NCI-H82 treated with DMSO at 0.1 percent for 48 hours (cell line): Measurements from ENCODE around the gene IRF3.

Source experiments
- DNase-seq: peaks from one replicate; lab custom pipeline; 2025; ENCODE audit not compliant: unreplicated experiment; lab: John Stamatoyannopoulos, UW

The IRF3 gene

GRCh38 chr19:49672131-49672919, 6.7 kb upstream of the IRF3 start:
- DNase-seq, result peak; percentile 92

GRCh38 chr19:49669516-49669915, 3.9 kb upstream of the IRF3 start:
- DNase-seq, result no peak

DNA sequence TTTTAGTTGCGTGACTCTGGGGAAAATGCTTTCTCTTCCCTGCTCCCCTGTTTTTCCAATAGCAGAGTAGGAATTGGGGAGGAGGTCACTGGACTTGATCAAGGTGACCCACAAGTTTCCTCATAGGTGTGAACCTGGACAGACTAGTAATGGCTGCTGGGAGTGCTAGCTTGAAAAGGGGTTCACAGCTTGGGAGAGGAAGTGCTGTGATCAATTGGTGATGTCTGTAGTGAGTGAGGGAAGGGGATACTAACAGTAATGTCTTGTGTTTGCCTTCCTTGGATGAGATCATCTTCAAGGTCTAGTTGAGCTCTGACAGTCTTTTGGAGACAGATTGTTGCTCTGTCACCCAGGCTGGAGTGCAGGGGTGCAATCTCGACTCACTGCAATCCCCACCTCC, 1.8 kb upstream of the IRF3 start:
- DNase-seq, result no peak

- no peak for DNase-seq
Measured at GRCh38 chr19:49666120-49666444, 425 bp upstream of the IRF3 start.

GRCh38 chr19:49665036-49665350, 664 bp downstream of the IRF3 start:
- no peak for DNase-seq

GRCh38 chr19:49664171-49665035, 1.3 kb downstream of the IRF3 start:
- DNase-seq, result peak; percentile 73

- no peak for DNase-seq
Measured at GRCh38 chr19:49663224-49663623, 2.4 kb downstream of the IRF3 start.

DNA sequence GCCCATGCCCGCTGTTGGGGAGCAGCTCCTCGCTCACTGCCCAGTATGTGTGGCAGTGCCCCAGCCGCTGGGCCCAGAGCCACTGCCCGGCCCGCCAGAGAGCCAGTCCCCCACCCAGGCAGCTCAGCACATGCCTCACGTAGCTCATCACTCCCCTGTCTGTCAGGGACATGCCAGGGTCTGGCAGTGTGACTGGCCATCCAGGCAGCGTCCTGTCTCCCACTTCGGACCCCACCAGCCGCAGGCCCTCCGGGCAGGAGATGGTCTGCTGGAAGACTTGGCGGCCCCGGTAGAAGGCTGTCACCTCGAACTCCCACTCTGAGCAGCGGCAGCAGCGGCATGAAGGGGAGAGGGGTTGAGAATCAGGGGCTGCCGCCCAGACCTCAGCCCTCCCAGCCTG, 3.6 kb downstream of the IRF3 start:
- DNase-seq, result no peak

DNA sequence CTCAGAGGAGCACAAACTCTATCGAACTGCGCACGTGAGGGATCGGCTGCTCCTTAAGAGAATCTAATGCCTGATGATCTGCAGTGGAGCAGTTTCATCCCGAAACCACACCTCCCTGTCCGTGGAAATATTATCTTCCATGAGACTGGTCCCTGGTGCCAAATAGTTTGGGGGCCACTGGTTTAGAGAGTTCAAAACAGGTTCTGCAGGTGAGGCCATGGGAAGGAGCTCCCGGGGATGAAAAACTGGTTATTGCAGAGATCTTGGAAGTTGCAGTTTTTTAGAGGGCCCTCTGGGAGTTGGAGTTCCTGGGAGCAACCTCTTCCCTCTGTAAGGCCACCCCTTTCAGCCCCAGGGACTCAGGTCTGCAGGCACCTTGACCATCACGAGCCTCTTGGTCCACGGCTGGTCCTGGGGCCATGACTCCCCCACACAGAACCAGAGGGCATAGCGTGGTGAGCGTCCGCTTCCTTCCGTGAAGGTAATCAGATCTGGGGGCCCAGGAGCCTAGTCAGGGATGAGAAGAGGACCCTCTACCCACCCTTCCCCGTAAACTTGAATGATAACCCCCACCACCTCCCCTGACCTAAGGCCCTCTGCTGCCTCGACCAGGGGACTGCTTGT, 5.2 kb downstream of the IRF3 start:
- no peak for DNase-seq

- no peak for DNase-seq
Measured at GRCh38 chr19:49658566-49659442, 6.9 kb downstream of the IRF3 start.

DNA sequence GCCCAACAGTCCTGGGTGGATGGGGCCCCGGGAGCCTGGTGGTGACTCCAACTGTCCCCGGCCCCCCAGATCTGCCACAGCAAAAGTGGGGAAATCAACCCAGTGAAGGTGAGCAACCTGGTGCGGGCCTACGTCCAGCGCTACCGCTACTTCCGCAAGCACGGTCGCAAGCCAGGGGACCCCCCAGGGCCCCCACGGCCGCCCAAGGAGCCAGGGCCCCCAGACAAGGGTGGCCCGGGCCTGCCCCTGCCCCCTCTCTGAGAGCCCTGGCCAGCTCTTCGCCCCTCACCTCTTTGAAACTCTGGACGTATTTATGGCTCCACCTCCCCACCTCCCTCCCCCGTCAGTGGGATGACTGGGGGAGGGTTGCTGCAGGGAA, 7.5 kb downstream of the IRF3 start:
- no peak for DNase-seq

DNA sequence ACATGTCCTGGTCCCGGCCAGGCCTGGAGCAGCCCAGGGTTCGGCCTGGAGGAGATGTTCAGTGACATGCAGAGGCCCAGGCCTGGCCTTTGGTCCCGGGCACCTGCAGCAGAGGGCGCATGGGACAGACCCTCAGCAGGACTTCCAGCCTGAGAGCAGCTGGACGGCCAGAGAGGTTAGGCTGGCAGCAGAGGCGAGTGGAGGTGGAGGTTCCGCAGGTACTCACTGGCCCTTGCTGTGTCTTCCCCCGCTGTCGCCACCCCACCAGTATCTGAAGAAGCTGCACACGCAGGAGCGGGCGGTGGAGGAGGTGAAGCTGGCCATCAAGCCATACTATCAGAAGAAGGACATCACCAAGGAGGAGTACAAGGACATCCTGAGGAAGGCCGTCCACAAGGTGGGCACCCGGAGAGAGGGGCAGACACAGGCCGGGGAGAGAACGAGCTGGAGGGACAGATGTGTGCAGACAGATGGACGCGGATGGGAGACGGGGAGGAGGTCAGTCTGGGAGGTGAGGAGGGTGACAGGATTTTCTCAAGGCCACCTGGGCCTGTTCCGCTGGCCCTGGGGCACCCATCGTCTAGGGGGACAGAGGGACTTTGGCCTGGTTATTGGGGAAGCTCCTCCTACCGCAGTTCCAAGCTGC, 8.0 kb downstream of the IRF3 start:
- DNase-seq, result no peak

GRCh38 chr19:49656456-49657109, 9.1 kb downstream of the IRF3 start:
- DNase-seq, result no peak

- no peak for DNase-seq
Measured at GRCh38 chr19:49655570-49656455, 9.8 kb downstream of the IRF3 start.

- no peak for DNase-seq
Measured at GRCh38 chr19:49654581-49654980, 11.1 kb downstream of the IRF3 start.

GRCh38 chr19:49653466-49653806, 12.2 kb downstream of the IRF3 start:
- DNase-seq, result no peak

DNA sequence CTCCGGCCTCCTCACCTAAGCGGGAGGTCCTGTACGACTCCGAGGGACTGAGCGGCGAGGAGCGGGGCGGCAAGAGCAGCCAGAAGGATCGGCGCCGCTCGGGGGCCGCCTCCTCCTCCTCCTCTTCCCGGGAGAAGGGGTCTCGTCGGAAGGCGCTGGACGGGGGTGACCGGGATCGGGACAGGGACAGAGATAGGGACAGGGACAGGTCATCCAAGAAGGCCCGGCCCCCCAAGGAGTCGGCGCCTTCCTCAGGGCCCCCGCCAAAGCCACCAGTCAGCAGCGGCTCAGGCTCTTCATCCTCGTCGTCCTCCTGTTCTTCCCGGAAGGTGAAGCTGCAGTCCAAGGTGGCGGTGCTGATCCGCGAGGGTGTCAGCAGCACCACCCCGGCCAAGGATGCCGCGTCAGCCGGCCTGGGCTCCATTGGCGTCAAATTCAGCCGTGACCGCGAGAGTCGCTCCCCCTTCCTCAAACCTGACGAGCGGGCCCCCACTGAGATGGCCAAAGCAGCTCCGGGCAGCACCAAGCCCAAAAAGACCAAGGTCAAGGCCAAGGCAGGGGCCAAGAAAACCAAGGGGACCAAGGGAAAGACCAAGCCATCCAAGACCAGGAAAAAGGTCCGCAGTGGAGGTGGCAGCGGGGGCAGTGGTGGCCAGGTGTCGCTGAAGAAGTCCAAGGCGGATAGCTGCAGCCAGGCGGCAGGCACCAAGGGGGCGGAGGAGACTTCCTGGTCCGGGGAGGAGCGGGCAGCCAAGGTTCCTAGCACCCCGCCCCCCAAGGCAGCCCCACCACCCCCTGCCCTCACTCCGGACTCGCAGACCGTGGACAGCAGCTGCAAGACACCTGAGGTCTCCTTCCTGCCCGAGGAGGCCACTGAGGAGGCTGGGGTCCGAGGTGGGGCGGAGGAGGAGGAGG, 12.8 kb downstream of the IRF3 start:
- no peak for DNase-seq

DNA sequence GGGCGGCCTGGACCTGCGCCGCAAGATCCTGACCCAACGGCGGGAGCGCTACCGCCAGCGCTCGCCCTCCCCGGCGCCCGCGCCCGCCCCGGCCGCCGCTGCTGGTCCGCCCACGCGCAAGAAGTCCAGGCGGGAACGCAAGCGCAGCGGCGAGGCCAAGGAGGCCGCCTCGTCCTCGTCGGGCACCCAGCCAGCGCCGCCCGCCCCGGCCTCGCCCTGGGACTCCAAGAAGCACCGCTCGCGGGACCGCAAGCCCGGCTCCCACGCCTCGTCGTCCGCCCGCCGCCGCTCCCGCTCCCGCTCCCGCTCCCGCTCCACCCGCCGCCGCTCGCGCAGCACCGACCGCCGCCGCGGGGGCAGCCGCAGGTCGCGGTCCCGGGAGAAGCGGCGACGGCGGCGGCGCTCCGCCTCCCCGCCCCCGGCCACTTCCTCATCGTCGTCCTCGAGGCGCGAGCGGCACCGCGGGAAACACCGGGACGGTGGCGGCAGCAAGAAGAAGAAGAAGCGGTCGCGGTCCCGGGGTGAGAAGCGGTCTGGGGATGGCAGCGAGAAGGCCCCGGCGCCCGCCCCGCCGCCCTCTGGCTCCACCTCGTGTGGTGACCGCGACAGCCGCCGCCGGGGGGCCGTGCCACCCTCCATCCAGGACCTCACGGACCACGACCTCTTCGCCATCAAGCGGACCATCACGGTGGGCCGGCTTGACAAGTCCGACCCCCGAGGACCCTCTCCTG, 13.7 kb downstream of the IRF3 start:
- no peak for DNase-seq
